GM19438 (cell line): Measurements from ENCODE around the gene IL1F10.
"Not testable (repeated sequence)": the region's sequence is repeated elsewhere in the genome, so short reads cannot be mapped to it uniquely, and the experiment has no call there.

Experiments used
- ATAC-seq: cut with Tn5 transposase; IDR thresholded peaks from one replicate; pipeline ENCODE4 v1.9.1; 2021; ENCODE audit warnings: low read depth; ENCODE audit not compliant: unreplicated experiment

IL1F10 gene

DNA sequence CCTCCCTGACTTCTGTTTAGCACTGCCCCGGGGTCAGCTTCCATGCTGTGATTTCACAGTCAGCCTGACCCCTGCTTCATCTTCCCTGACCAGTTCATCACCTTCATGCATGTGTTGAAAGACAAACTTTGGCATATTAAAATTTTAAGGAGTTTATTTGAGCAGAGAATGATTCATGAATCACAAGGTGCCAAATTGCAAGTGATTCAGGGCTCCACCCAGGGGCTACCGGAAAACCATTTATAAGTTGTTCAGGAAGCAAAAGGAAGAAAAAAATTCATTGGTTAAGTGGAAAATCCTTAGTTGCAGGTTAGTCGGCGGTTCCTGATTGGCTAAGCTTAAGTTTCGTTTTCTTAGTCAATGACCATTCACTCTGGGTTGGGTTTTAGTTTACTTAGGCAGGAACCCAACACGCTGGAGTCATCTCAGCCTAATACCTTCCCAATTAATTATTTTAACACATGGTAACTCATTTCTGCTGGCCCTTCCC, 10.6 kb downstream of the IL1F10 start:
- no peak for ATAC-seq

DNA sequence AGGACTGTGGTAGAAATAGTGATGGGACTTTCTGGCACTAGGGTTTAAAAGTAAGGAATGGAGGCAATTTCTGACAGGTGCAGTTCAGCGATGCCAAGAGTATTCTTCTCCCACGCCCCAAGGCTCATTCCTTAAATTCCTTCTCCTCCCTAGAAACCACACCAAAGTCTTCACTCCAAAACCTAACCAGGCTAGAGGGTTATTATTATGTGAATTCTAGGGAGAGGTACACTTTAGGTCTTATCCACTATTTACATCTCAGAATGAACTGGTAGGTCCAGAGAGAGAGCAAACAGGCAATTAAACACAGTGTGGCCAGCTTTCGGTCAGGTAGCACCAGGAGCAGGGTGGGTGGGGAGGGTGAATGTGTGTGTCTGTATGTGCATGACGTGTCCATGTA, 11.4 kb downstream of the IL1F10 start:
- ATAC-seq = no peak

DNA sequence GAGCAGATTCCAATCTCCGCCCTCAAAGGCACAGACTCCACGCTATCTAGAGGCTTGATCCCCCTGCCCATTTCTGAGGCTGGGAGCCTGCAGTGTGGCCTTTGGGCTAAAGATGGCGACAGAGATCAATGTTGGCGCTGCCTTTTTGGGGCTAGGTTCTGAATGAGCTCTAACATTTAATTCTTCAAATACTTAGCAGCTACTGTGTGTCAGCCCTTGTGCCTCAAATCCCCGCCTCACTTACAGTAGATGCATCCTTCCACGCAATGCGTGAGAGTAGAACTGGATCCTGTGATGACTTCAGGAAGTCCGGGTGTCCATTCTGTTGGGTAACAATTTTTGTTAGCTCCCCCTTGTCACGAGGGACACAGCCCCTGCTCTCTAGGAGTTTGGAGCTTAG, 12.4 kb downstream of the IL1F10 start:
- no peak for ATAC-seq

DNA sequence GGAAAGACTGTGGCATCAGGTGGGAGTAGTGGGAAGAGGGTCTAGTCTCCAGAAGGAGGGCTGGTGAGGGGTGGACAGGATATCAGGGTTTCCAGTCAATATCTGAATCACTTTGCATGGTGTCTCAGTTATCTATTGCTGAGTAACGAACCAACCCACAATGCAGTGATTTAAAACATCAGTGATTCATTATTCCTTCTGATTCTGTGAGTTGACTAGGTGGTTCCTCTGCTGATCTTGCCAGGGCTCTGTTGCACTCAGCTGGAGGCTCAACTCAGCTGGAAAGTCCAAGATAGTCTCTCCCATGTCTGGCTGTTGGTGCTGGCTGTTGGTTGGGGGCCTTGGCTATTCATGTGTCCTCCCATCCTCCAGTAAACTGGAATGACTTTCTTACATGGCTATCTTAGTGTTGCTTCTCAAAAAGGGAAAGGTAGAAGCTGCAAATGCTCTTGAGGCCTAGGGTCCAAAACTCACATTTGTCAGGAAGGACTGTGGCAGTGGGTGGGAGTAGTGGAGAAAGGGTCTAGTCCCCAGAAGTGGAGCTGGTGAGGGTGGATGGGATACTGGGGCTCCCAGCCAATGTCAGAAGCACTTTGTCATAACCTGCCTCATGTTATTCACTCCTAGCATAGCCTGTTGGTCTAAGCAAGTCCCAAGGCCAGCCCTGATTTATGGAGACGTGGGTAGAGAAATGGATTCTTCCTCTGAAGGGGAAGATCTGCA, 13.9 kb downstream of the IL1F10 start:
- ATAC-seq = no peak

DNA sequence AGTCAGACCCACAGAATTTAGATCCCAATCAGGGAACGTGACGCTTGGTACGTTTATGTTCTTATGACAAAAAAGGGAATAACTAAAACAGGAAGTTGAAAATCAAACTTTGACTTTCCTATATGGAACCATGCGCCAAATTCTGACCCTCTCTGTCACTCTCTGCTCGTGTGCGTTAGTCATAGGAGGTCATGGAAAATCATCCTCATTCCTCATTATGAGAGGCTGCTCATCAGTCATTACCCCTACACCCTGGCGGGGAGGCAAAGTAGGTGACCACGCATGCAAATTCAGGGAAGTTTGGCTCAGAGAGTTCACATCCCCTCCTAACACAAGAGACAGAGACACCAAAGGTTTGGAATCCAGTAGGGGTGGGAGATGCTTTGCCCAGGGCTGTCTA, 15.5 kb downstream of the IL1F10 start:
- no peak for ATAC-seq

DNA sequence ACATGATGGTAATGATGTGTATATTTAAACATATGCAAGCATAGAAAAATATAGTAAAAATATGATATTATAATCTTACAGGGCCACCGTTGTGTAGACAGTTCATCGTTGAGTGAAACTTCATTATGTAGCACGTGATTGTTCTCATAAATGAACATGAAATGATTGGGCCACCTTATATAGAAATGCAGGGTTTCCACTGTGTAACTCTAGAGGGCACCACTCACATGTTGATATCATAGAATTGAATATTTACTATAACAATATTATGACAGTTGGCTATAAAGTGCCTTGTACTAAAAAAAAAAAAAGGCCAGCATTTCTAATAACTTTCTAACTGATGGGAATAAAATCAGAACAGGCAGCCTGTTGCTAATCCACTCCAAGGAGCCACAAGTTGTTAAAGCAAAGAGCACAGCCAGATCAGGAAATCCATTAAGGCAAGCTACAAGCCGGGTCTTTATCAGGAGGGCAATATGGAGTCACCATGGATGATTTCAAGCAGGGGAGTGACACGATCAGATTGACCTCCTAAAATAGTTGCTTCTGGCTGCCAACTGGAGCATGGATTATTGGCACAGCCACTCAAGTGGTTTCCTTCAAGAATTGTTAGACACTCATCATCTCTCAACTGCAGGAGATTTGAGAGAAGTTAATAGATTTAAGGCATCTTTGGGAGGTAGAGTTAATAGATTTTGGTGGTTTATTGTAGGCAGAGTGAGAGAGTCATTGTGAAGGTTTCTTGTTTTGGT, 16.7 kb downstream of the IL1F10 start:
- ATAC-seq = no peak

DNA sequence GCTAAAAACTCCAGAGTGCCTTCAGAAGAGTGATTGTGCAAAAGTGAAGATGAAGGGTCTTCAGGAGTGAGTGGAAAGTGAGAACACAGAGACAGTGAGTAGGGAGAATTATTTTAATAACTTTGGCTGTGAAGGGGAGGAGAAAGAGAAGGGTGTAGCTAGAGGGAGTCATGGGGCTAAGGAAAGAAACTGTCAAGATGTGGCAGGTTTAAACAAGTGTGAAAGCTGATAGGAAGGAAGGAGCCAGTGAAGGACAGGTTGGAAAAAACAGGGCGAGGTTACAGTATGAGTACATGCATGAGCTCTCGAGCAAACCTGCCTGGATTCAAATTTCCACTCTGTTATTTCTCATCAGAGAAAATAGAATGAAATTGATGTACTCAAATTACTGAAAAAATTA, 17.8 kb downstream of the IL1F10 start:
- ATAC-seq = no peak

DNA sequence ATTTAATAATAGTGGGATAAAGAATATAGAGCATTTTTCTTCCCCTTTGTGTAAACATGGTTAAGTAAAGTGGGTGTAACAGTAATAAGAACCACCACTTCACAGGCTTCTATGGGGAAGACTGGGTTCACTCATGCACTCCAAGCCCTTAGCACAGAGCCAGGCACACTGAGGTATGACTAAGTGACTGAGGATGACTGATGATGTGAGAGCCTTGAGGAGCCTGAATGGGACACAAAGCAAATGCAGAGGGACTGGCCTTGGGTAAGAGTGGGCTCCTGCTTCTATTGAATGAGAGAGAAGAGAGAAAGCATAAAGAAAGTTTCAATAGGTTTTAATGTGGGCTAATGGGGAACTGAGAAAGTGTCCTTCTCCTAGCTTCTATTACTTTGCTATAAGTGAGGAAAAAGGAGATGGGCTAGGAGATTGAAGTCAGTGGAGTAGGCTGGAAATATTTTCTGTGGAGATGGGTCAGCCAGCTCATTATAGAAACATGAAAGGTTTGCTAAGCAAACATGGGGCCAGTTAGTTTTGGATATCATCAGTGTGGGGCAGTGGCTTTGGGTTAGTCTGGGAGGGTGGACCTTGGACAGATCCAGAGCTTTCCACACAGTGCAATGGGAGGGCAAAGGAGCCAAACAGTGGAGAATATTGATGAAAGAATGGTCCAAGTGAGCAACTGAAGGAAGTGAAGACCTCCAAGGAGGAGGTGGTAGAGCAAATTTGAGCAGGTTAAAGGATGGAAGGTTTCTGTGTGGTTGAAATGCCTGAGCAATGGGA, 20.6 kb downstream of the IL1F10 start:
- ATAC-seq = no peak

DNA sequence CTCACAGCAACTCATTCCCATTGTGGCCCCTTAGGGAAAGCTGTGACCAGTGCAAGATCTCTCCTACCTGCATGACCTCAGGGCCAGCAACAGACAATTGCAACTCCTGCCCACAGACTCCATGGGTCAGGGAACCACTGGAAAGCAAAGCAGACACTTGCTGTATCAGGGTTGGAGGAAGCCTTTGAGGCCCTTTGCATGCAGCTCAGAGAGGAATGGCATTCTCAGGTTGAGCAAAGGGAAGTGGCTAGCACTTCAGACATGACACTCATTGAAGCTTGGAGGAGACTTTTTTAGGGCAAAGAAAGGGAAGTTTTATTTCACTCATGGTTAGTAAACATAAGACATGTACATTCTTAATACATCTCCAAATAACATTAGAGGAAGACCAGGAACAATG, 22.1 kb downstream of the IL1F10 start:
- no peak for ATAC-seq

DNA sequence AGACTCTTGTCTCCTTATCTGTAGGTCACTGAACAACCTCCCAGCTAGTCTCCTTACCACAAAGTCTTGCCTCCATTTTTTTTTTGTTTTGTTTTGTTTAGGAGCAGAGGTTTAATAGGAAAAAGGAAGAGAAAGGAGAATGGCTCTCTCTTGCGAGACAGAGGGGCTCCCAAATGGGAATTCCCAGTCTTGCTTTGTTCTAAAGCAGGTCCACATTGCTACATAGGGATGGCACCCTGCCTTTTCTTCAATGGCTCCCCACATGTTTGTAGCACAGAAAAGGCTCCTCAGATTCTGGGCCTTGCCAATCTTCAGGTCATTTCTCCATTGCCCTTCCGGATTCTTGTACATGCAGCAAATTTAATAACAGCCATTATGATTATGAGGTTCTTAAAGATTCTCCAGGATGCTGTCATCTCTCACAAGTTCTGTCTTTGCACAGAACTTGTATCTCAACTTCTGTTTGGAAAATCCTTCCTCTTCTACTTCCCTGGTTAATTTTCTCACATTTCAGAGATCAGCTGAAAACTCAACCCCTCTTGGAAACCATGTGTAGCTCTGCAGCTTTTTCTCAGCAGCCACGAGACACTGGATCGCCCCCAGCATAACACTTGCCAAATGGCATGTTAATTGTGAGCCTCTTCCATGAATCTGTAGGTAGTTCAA, 23.6 kb downstream of the IL1F10 start:
- ATAC-seq = no peak

DNA sequence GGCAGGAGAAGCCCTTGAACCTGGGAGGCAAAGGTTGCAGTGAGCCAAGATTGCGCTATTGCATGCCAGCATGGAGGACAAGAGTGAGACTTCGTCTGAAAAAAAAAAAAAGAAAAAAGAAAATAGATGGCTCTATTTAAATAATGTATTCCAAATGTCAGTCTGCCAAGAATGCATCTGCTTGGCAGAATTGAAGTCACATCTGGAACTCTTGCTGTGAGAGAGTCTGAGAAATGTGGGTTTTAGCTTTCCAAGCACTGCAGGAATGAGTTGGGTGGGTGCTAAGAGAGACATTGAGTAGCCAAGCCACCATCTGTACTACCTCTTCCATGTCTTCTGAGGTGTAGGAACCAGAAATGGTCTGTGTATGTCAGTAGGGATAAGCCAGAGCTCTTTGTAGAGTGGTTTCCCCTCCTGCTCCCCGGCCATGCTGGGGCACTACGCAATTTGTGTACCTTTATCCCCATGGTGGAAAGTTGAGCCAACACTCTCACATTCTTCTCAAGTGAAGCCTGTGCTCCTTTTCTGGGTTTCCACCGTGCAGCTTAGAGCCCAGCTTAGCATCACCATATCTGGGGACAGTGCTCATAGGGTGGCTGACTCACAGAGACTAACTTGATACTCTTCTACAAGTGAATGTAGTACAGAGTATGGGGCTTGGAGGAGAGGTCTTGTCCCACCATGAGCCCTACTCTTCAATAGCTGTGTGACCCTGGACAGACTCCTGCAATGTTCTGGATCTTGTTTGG, 25.3 kb downstream of the IL1F10 start:
- no peak for ATAC-seq

DNA sequence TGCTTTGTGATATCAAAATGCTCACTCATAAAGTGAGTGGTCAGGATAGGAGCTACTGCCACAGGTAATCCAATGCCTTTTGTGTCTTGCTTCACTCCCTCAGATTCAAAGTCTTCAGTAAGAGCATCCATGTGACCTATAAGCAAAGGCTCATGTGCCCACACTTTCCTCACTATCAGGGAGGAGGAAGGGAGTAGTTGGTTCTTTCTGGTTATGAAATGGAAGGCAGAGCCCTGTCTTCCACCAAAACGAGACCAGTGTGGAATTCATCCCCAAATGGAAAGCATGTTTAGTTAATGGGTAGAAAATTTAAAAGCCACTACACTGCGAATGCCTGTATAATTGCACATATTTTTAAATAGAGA, 25.8 kb downstream of the IL1F10 start:
- ATAC-seq = no peak

DNA sequence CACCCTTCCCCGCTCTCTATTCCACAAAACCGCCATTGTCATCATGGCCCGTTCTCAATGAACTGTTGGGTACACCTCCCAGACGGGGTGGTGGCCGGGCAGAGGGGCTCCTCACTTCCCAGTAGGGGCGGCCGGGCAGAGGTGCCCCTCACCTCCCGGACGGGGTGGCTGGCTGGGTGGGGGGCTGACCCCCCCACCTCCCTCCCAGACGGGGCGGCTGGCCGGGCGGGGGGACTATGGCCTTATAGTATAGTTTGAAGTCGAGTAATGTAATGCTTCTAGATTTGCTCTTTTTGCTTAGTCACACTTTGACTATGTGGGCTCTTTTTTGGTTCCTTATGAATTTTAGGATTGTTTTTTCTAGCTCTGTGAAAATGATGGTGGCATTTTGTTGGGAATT, 28.5 kb downstream of the IL1F10 start:
- not testable (repeated sequence) for ATAC-seq

DNA sequence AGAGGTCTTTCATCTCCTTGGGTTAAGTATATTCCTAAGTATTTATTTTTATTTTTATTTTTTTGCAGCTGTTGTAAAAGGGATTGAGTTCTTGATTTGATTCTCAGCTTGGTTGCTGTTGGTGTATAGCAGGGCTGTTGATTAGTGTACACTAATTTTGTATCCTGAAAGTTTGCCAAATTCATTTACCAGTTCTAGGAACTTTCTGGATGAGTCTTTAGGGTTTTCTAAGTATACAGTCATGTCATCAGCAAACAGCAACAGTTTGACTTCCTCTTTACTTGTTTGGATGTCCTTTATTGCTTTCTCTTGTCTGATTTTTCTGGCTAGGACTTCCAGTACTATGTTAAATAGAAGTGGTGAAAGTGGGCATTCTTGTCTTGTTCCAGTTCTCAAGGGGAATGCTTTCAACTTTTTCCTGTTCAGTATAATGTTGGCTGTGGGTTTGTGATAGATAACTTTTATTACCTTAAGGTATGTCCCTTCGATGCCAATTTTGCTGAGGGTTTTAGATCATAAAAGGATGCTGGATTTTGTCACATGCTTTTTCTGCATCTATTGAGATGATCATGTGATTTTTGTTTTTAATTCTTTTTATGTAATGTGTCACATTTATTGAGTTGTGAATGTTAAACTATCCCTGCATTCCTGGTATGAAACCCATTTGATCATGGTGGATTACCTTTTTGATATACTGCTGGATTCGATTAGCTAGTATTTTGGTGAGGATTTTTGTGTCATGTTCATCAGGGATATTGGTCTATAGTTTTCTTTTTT, 29.3 kb downstream of the IL1F10 start:
- not testable (repeated sequence) for ATAC-seq

DNA sequence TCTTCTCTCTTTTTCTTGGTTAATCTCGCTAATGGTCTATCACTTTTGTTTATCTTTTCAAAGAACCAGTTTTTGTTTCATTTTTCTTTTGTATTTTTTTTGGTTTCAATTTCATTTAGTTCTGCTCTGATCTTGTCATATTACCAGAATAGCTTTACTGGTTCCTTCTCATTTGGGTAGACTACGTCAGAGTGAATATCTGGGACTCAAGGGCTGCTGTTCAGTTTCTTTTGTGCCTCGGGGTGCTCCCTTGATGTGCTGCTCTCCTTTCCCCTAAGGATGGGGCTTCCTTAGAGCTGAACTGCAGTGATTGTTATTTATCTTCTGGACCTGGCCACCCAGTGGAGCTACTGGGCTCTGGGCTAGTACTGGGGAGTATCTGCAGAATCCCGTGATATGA, 30.3 kb downstream of the IL1F10 start:
- ATAC-seq = no peak

DNA sequence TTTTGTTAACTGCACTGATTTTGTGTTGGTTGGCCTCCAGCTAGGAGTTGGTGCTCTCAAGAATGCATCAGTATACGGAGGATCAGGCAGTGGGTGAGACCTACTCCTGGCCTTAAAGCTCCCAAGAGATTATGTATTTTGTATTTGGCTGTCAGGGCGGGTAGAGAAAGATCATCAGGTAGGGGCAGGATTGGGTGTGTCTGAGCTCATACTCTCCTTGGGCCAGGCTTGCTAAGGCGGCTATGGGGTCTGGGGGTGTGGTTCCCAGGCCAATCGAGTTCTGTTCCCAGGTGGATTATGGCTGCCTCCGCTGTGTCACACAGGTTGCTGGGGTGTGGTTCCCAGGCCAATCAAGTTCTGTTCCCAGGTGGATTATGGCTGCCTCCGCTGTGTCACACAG, 30.8 kb downstream of the IL1F10 start:
- ATAC-seq = no peak

DNA sequence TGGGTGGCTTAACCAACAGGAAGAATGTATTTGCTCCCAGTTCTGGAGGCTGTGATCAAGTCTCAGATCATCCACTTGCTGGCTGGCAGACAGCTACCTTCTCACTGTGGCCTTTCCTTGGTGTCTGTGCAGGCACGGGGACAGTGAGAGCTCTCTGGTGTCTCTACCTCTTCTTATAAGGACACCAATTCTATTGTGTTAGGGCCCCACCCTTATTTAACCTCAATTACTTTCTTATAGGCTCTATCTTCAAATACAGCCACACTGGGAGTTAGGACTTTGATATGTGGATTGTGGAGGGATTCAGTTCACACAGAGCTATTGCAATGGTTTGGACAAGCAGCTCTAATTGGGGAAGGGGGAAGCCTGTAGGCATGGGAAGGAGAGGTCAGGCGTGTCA, 34.4 kb downstream of the IL1F10 start:
- ATAC-seq = no peak

DNA sequence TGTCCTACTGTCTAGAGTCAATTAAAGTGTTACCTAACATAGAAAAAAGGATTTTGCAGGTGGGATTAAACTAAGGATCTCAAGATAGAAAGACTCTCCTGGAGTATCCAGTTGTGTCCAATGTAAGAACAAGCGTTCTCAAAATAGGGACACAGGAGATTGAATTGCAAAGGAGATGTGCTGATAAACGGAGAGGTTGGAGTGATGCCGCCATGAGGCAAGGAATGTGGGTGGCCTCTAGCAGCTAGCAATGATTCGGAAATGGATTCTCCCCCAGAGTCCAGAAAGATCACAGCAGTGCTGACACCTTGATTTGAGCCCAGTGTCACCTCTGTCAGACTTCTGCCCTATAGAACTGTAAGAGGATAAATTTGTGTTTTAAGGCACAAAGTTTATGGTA, 35.5 kb downstream of the IL1F10 start:
- no peak for ATAC-seq

DNA sequence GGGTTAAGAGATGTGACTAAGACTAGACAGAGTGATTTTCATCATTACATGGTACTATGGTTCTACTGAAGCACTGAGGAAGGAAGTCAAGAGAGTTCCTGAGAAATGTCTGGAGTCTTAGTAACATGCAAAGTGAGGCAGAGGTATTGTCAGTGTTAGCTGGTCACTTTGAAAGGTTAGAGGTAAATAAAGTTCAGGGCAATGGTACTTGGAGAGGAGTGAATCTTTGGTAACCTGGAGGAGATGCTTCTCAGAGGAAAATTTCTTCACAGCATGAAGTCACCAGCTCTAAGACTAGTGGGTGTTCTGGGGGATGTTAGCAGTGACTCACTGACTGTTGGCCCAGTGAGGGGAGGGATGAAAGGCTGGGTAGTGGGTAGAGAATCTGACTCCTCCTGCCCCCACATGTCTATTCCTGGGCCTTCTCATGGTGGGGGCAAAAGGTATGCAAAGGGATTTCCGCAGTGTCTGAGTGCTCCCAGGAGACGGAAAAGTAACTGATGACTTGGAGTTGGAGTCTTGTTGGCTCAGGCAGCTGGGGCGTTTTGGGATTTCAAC, 36.4 kb downstream of the IL1F10 start:
- ATAC-seq = no peak
